Measurements from ENCODE around the gene ERCC2. TPM values are rescaled to one million over a fixed set of nuclear protein-coding genes. Genes with fewer than 3 reads are reported as not detected.

Gene ERCC2
- total RNA-seq, 1 experiment from 2014 or later = 102 TPM

GRCh38 chr19:45350477-45351058 is 19.8 kb downstream of the ERCC2 start:
- ChIA-PET CTCF (interaction anchor here (1.1 kb wide), 1 partner anchor 224 kb away, joined by 3 read pairs; no protein-coding TSS in a partner anchor), POLR2A (no interaction called here)
- Mint-ChIP-seq H3K27me3 (ENCODE audit: low read depth) (no peaks in the 10 kb centered on the region), H3K4me3 (no peak overlapping the region), H3K4me1 (0 out of 2 replicates have a peak, but pooled peaks cover 3% of the 10 kb centered on the region), H3K9me3 (no peaks in the 10 kb centered on the region), H3K27ac (no peak overlapping the region), H3K36me3 (peaks cover 34% of the 10 kb centered on the region)
- TF ChIP-seq ATF3 (CRISPR knock-in tag; conservative IDR thresholded peaks at IDR 0.05) (no peak), GRHL2 (CRISPR knock-in tag; IDR thresholded peaks at IDR 0.05; ENCODE audit: insufficient replicate concordance, severe bottlenecking) (no peak), ELF4 (CRISPR knock-in tag; IDR thresholded peaks at IDR 0.05; ENCODE audit: low read depth) (no peak), SP1 (CRISPR knock-in tag; conservative IDR thresholded peaks at IDR 0.05) (no peak), AR (CRISPR knock-in tag; IDR thresholded peaks at IDR 0.05) (no peak), MAX (CRISPR knock-in tag; IDR thresholded peaks at IDR 0.05) (no peak), PRDM15 (CRISPR knock-in tag; IDR thresholded peaks at IDR 0.05) (no peak), ERG (CRISPR knock-in tag; IDR thresholded peaks at IDR 0.05) (no peak), SMAD3 (CRISPR knock-in tag; IDR thresholded peaks at IDR 0.05; ENCODE audit: borderline replicate concordance) (no peak), E2F5 (CRISPR knock-in tag; IDR thresholded peaks at IDR 0.05) (no peak), E2F4 (CRISPR knock-in tag; IDR thresholded peaks at IDR 0.05; ENCODE audit: borderline replicate concordance, low read depth) (no peak), JUN (CRISPR knock-in tag; IDR thresholded peaks at IDR 0.05) (no peak), ESRRA (CRISPR knock-in tag; IDR thresholded peaks at IDR 0.05; ENCODE audit: borderline replicate concordance) (no peak), CREB1 (CRISPR knock-in tag; IDR thresholded peaks at IDR 0.05) (no peak), OVOL2 (CRISPR knock-in tag; IDR thresholded peaks at IDR 0.05; ENCODE audit: borderline replicate concordance) (no peak), ZSCAN18 (CRISPR knock-in tag; IDR thresholded peaks at IDR 0.05) (no peak), IRF2 (CRISPR knock-in tag; IDR thresholded peaks at IDR 0.05; ENCODE audit: borderline replicate concordance, low read depth) (no peak), TCF7 (CRISPR knock-in tag; IDR thresholded peaks at IDR 0.05; ENCODE audit: low read depth) (no peak), HMGA2 (CRISPR knock-in tag; IDR thresholded peaks at IDR 0.05) (no peak)
- no peak for ATAC-seq
- DNase-seq (ENCODE audit: low spot score) = no peak
